HEK293 (cell line): ENCODE results near the gene RPP25L.
A peak's percentile ranks its signal among the peaks of the same experiment; 100 is the strongest.

Experiments
- GLIS2 ChIP-seq: fragments of 450-650 bp; formaldehyde crosslinking; IDR thresholded peaks from 2 replicates; pipeline ENCODE4 v1.5.1; 2016; ENCODE audit warnings: missing biosample characterization, missing genetic modification characterization
- HOXD13 ChIP-seq: sonication (generic); formaldehyde crosslinking; IDR thresholded peaks from 2 replicates; pipeline ENCODE4 v1.8.0; 2022; ENCODE audit warnings: missing genetic modification reagents, borderline replicate concordance
- KLF16 ChIP-seq: fragments of 450-650 bp; formaldehyde crosslinking; IDR thresholded peaks from 2 replicates; pipeline ENCODE4 v1.5.1; 2017; ENCODE audit warnings: missing biosample characterization, missing genetic modification characterization
- KLF17 ChIP-seq: fragments of 450-650 bp; formaldehyde crosslinking; IDR thresholded peaks from 2 replicates; pipeline ENCODE4 v1.5.1; 2016; ENCODE audit warnings: missing biosample characterization, missing genetic modification characterization
- PRDM2 ChIP-seq: fragments of 450-650 bp; formaldehyde crosslinking; IDR thresholded peaks from 2 replicates; pipeline ENCODE4 v1.5.1; 2016; ENCODE audit warnings: missing biosample characterization, missing genetic modification characterization, borderline replicate concordance
- PRDM4 ChIP-seq: fragments of 450-650 bp; formaldehyde crosslinking; IDR thresholded peaks from 2 replicates; pipeline ENCODE4 v1.5.1; 2017; ENCODE audit warnings: missing biosample characterization, missing genetic modification characterization
- SCRT2 ChIP-seq: fragments of 450-650 bp; formaldehyde crosslinking; IDR thresholded peaks from 2 replicates; pipeline ENCODE4 v1.5.1; 2016; ENCODE audit warnings: missing biosample characterization, missing genetic modification characterization
- ZBTB17 ChIP-seq: fragments of 450-650 bp; formaldehyde crosslinking; IDR thresholded peaks from 2 replicates; pipeline ENCODE4 v1.5.1; 2016; ENCODE audit warnings: missing biosample characterization, missing genetic modification characterization
- ZBTB6 ChIP-seq: fragments of 450-650 bp; formaldehyde crosslinking; IDR thresholded peaks from 2 replicates; pipeline ENCODE4 v1.5.1; 2017; ENCODE audit warnings: missing biosample characterization, missing genetic modification characterization
- ZBTB7A ChIP-seq: fragments of 450-650 bp; formaldehyde crosslinking; IDR thresholded peaks from 2 replicates; pipeline ENCODE4 v1.5.1; 2016; ENCODE audit warnings: low read depth, missing biosample characterization, missing genetic modification characterization
- ZIC2 ChIP-seq: fragments of 450-650 bp; formaldehyde crosslinking; IDR thresholded peaks from 2 replicates; pipeline ENCODE4 v1.5.1; 2016; ENCODE audit warnings: missing biosample characterization, missing genetic modification characterization
- ZNF155 ChIP-seq: fragments of 450-650 bp; formaldehyde crosslinking; IDR thresholded peaks from 2 replicates; pipeline ENCODE4 v1.5.1; 2016; ENCODE audit warnings: missing biosample characterization, missing genetic modification characterization
- ZNF174 ChIP-seq: fragments of 450-650 bp; formaldehyde crosslinking; IDR thresholded peaks from 2 replicates; pipeline ENCODE4 v1.5.0; 2017; ENCODE audit warnings: missing biosample characterization, mild to moderate bottlenecking, missing genetic modification characterization
- ZNF175 ChIP-seq: fragments of 450-650 bp; formaldehyde crosslinking; IDR thresholded peaks from 2 replicates; pipeline ENCODE4 v1.5.1; 2016; ENCODE audit warnings: missing biosample characterization, missing genetic modification characterization
- ZNF2 ChIP-seq: fragments of 450-650 bp; formaldehyde crosslinking; IDR thresholded peaks from 2 replicates; pipeline ENCODE4 v1.5.1; 2016; ENCODE audit warnings: missing biosample characterization, missing genetic modification characterization
- ZNF202 ChIP-seq: fragments of 450-650 bp; formaldehyde crosslinking; IDR thresholded peaks from 2 replicates; pipeline ENCODE4 v1.5.1; 2016; ENCODE audit warnings: missing biosample characterization, missing genetic modification characterization, borderline replicate concordance
- ZNF239 ChIP-seq: fragments of 450-650 bp; formaldehyde crosslinking; IDR thresholded peaks from 2 replicates; pipeline ENCODE4 v1.5.1; 2016; ENCODE audit warnings: missing biosample characterization, missing genetic modification characterization
- ZNF26 ChIP-seq: fragments of 450-650 bp; formaldehyde crosslinking; IDR thresholded peaks from 2 replicates; pipeline ENCODE4 v1.5.1; 2016; ENCODE audit warnings: missing biosample characterization, missing genetic modification characterization
- ZNF274 ChIP-seq, 2 experiments: fragments of 200-500 bp in 1 of 2; fragments of 450-650 bp in 1 of 2; sonication (Bioruptor generic) in 1 of 2; formaldehyde crosslinking in 1 of 2; IDR thresholded peaks; 2 replicates each; pipeline versions ENCODE4 v1.5.1 to v1.6.1; 2014 to 2016; ENCODE audit warnings: borderline replicate concordance in 1 of 2, inconsistent platforms in 1 of 2, low read length in 1 of 2, missing biosample characterization in 1 of 2, missing genetic modification characterization in 1 of 2
- ZNF354C ChIP-seq: fragments of 450-650 bp; formaldehyde crosslinking; IDR thresholded peaks from 2 replicates; pipeline ENCODE4 v1.5.1; 2016; ENCODE audit warnings: missing biosample characterization, missing genetic modification characterization, low read depth, borderline replicate concordance
- ZNF48 ChIP-seq: fragments of 450-650 bp; formaldehyde crosslinking; IDR thresholded peaks from 2 replicates; pipeline ENCODE4 v1.5.1; 2016; ENCODE audit warnings: missing biosample characterization, missing genetic modification characterization
- ZNF561 ChIP-seq: fragments of 450-650 bp; IDR thresholded peaks from 2 replicates; pipeline ENCODE4 v1.5.1; 2018; ENCODE audit warnings: missing biosample characterization, missing genetic modification characterization, borderline replicate concordance
- ZNF639 ChIP-seq: fragments of 450-650 bp; formaldehyde crosslinking; IDR thresholded peaks from 2 replicates; pipeline ENCODE4 v1.5.1; 2016; ENCODE audit warnings: missing biosample characterization, missing genetic modification characterization
- ZNF664 ChIP-seq: fragments of 450-650 bp; formaldehyde crosslinking; IDR thresholded peaks from 2 replicates; pipeline ENCODE4 v1.5.1; 2016; ENCODE audit warnings: missing biosample characterization, missing genetic modification characterization
- ZSCAN30 ChIP-seq: fragments of 450-650 bp; IDR thresholded peaks from 2 replicates; pipeline ENCODE4 v1.5.1; 2018; ENCODE audit warnings: missing biosample characterization, mild to moderate bottlenecking, missing genetic modification characterization, moderate library complexity

Gene RPP25L

GRCh38 chr9:34637356-34638137 is 25.6 kb upstream of the RPP25L start, which contains the start of gene SIGMAR1 (continued):
- no peak for TF ChIP-seq ZNF239 (tag by site-specific recombination)
- peak; percentile 44; the same call in 1 of the 2 replicates for TF ChIP-seq ZNF2 (tag by site-specific recombination)
- no peak for TF ChIP-seq ZBTB17 (tag by site-specific recombination)
- peak; percentile 56; the same call in 1 of the 2 replicates for TF ChIP-seq GLIS2 (tag by site-specific recombination)
- TF ChIP-seq ZNF202, result no peak
- TF ChIP-seq ZSCAN30 (tag by site-specific recombination), result peak; percentile 85
- no peak for TF ChIP-seq ZNF639 (tag by site-specific recombination)
- no peak for TF ChIP-seq SCRT2 (tag by site-specific recombination)
- no peak for TF ChIP-seq ZNF174 (tag by site-specific recombination)
- peak; percentile 77; the same call in 1 of the 2 replicates for TF ChIP-seq HOXD13 (CRISPR knock-in tag)
- no peak for TF ChIP-seq ZNF155 (tag by site-specific recombination)
- no peak for TF ChIP-seq ZNF274 (IDR thresholded peaks at IDR 0.05; ENCODE audit: low read length)
- no peak for TF ChIP-seq ZNF274 (tag by site-specific recombination; IDR thresholded peaks at IDR 0.05; ENCODE audit: borderline replicate concordance)
- peak; percentile 51; the same call in 1 of the 2 replicates for TF ChIP-seq ZNF561 (tag by site-specific recombination)
- TF ChIP-seq ZBTB7A (tag by site-specific recombination), result 0 out of 2 replicates have a peak, but pooled peaks have one; percentile 61
- TF ChIP-seq ZNF354C (tag by site-specific recombination), result no peak
- TF ChIP-seq PRDM2 (tag by site-specific recombination), result peak; percentile 78; the same call in 1 of the 2 replicates
- no peak for TF ChIP-seq ZNF26 (tag by site-specific recombination)
- TF ChIP-seq ZNF175 (tag by site-specific recombination), result no peak
- no peak for TF ChIP-seq KLF17 (tag by site-specific recombination)
- TF ChIP-seq ZBTB6 (tag by site-specific recombination), result 0 out of 2 replicates have a peak, but pooled peaks have one; percentile 25
- no peak for TF ChIP-seq ZNF664 (tag by site-specific recombination)
- TF ChIP-seq PRDM4 (tag by site-specific recombination), result no peak
- TF ChIP-seq KLF16, result no peak; the same call in 1 of the 2 replicates
- no peak for TF ChIP-seq ZNF48
- peak; percentile 53; the same call in 1 of the 2 replicates for TF ChIP-seq ZIC2 (tag by site-specific recombination)
